Stimulated activated CD8-positive, alpha-beta memory T cell treated with anti-CD3 and anti-CD28 coated beads, Interleukin-4, amount 100 ng/mL, for 4 hours (primary cell): ENCODE data around the gene NHLH2.

Experiments
- DNase-seq, 2 donors: peaks; one replicate each; pipeline ENCODE4 v3.0.0-alpha.2; 2020; ENCODE audit warnings: low read depth in 2 of 2, low spot score in 1 of 2

Gene NHLH2

GRCh38 chr1:115838431-115839028 lies 2.4 kb downstream of the NHLH2 start:
- DNase-seq, result no peak

DNA sequence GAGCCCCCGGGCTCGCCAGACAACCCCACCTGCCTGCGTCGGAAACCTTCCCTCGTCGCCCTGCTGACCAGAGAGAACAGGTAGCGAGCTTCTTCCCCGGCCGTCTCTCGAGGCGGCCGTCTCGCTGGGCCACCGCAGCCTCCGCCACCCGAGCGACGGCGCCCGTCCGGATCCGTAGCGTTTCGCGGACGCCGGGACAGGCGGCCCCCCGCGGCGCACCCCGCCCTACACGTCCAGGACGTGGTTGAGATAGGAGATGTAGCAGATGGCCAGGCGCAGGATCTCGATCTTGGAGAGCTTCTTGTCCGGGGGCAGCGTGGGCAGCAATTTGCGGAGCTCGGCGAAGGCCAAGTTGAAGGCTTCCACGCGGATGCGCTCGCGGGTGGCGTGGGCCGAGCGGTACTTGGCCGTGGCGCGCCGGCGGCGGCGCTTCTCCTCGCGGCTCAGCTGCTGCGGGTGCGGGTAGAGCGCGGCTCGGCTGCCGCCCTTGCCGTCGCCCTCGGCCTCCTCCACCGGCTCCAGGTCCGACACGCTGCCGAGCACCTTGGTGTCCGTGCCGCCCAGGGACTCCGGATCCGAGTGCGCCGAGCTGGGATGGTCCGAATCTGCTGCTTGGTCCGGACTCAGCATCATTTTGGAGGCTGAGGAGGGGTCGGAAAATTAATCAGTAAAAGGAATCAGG lies 3.0 kb downstream of the NHLH2 start:
- no peak for DNase-seq

GRCh38 chr1:115837341-115837739 lies 3.6 kb downstream of the NHLH2 start:
- DNase-seq, result no peak

DNA sequence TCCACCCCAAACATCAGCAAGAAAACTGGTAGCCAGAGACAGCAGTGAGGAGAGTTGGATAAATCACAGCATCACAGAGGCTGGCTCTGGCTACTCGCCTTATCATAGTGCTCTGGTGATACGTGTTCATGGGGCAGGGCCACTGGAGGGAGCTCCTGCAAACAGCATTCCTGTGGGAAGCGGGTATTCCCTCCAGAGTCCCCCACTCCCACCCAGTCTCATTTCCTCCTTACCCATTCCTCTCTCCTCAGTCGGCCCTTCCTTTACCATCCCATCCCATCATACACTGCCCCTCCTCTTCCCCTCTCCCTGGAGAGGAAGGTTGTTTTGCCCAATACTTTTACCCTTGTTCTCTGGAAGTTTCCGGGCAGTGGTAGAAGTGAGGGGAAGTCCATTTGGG lies 7.1 kb downstream of the NHLH2 start:
- DNase-seq, result no peak

DNA sequence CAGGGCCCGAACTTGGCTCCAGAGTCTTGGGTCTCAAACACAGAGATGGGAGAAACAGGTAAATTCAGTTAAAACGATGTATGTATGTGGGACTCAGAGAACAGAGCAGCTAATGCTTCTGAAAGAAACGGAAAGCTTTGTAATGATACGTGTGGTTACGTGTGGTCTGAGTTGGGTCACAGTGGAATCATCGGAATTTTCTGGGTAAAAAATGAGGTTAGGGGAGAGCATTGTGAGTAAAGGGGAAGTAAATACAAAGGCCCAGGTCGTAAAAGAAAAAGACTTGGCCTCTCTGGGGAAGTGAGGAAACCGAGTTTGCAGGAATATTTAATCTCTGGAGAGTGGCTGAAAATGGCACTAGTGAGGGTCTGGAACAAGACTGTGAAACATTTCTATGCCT lies 8.3 kb downstream of the NHLH2 start:
- DNase-seq, result no peak

- no peak for DNase-seq
These were observed 10.0 kb downstream of the NHLH2 start for GRCh38 chr1:115830963-115831362.

- no peak for DNase-seq
These were observed 11.0 kb downstream of the NHLH2 start for GRCh38 chr1:115829947-115830346.

GRCh38 chr1:115829023-115829674 lies 11.8 kb downstream of the NHLH2 start:
- no peak for DNase-seq

DNA sequence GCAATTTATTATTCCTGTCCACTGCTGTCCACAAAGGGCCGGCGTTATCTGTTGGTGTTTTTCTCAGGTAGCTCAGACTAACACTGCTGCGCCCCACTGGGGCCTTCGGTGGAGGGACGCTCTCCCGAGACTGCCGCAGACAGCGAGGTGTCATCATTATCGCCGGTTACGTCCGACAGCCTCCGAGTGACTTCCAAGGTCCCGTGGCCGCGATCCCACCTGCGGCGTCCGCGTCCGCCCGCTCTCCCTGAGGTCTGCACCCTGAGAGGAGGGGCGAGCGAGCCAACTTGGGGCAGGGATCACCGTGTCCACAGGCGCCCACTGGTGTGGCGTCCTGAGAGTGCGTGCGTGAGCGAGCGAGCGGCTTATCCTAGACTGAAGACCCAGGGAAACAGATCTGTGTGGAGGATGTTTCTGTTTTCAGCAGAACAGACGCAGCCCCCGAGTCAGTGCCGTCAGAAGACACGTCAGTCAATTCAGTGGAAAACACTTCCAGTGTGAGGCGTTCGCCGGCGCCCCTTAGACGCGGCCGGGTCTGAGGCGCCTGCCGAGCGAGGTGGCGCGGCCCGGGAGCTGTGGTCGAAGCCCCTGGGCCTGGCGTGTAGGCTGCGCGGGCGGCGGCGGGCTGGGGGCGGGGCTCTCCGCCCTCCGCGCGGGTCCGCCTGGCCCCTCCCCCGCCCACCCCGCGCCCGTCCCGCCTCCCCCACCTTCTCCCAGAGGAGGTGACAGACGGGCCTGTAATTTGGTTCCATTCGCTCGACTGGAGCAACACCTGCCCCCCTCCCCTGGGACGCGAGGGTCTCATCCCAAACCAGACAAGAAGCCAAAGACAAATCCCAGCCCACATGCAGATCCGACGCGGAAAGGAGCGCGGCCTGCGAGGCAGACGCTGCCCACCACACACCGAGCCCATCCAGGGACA lies 12.6 kb downstream of the NHLH2 start:
- no peak for DNase-seq

DNA sequence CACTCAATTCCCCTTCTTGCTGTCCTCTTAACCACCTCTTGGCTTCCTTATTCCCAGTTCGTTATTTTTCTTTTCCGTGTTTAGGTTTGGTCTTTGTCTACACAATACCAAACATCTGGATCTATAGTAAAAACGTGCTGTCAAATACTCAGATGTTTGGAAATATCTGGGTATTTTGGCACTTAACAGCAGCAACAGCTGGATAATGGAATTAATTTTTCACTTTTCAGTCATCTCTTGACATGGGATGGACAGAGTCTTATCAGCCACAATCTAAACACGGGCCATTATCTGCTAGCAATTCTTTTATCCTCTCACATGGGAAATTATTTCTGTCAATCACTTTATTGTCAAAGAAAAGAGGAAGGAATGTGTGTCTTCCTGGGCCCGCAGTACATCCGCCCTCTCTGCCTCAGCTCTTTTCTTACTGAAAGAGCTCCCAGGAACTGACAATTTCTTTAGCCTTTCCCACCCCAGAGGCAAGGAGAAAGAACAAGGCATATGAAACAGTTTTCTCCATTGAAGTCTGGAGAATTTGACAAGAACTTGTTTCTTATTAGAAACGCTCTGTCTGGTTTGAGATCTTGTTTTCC lies 13.4 kb downstream of the NHLH2 start:
- no peak for DNase-seq

- DNase-seq, result no peak
These were observed 14.3 kb downstream of the NHLH2 start for GRCh38 chr1:115826628-115827027.

DNA sequence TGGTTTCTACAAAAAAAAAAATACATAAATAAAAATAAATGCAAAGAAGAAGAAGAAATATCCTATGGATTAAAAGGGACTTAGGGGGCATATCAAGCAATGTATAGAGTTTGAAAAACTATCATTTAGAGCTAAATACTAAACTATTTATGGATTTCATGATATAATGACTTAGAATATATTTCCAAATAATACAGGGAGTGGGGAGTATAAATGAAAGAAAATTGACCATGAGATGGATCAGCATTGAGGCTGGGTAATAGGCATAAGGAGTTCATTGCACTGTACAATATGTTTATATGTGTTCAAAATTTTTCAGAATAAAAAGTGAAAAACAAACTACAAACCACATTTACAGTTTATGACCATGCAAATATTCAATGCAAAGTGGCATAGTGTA lies 18.8 kb downstream of the NHLH2 start:
- DNase-seq, result no peak

GRCh38 chr1:115815694-115816093 lies 25.2 kb downstream of the NHLH2 start:
- no peak for DNase-seq

DNA sequence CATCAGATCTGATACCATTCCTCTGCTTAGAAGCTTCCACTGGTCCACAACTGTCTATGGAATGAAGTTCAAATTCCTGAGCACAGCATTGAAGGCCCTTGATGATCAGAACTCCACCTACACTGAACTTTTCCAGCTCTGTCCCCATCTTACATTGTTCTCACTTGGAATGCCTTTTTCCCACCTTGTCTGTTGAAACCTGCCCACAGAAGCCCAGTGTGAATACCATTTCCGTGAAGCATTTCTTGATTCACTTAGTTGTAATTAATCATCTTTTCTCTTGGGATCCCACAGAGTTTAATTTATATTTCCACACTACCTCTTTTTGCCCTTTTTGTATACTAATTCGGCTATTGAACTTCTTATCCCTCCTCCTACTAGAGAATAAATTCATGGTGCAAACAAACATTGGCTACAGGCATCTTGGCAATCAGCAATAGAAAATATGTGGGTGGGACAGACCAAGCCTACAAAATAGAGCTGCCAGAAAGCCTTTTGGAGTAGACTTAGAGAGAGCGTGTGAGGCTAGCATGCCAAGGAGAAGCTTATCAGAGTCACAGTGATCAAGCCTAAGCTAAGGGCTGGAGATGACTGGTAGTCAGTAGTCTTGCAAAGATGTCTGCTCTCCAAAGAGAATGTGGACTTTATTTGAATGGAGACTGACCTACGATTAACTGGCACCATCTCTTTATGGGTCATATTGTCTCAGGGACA lies 26.1 kb downstream of the NHLH2 start:
- no peak for DNase-seq

- DNase-seq, result no peak
These were observed 27.2 kb downstream of the NHLH2 start for GRCh38 chr1:115813727-115814126.

GRCh38 chr1:115811140-115811828 lies 29.6 kb downstream of the NHLH2 start:
- DNase-seq, result no peak

DNA sequence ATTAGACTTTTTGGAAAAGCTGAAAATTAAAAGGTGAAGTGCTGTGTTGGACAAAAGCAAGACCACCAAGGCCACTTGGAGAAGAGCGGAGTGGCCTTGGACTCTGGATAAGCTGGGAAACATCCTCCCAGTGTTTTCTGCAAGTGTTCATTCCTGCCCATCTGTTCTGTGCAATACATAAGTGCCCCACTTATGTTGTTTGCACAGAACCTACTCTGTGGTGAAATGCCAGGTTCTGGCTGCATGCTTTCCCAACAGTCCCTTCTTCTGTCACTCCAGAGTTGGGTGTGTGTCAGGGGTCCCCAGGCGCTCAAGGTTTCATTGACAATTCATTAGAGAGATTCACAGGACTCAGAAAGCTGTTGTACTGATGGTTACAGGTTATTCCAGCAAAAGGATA lies 30.3 kb downstream of the NHLH2 start:
- DNase-seq, result no peak

DNA sequence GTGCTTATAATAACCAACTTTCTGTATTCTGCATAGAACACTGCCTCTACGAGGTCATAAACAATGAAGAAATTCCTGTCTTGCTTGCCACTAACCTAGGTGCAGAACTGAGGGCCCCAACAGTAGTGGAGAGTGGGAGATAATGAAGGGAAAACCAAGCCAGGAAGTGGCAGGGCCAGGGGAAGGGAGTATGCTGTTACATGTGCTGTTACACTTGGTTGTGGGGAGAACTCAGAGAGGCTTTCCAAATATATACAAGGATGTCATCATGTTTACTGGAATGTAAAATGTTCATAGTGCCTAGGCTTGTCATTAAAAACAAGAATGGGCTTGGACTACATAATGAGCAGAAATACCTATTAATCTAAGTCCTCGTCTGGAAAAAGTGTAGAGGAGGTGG lies 31.1 kb downstream of the NHLH2 start:
- no peak for DNase-seq

GRCh38 chr1:115809076-115809475 lies 31.9 kb downstream of the NHLH2 start:
- no peak for DNase-seq

GRCh38 chr1:115807723-115808122 lies 33.2 kb downstream of the NHLH2 start:
- peak in 1 of 2 donors; percentile 20 for DNase-seq
